Caki2 (cell line): ENCODE data around the gene ATAD3A. TPM values are rescaled to one million over a fixed set of nuclear protein-coding genes. Genes with fewer than 3 reads are reported as not detected.
"Not testable (repeated sequence)": the region's sequence is repeated elsewhere in the genome, so short reads cannot be mapped to it uniquely, and the experiment has no call there.

Experiments
- DNase-seq: peaks from one replicate; pipeline ENCODE4 v3.0.0-alpha.2; 2015; ENCODE audit warnings: low read depth
- in situ Hi-C: cut with HindIII; loops from 2 replicates; pipeline ENCODE4 v1.10.0; 2016; ENCODE audit warnings: low sequenced_read_pairs, low pct_unique_long_range_greater_than_20kb, mixed read lengths
- total RNA-seq: library from RNA; depleted of rRNA; stranded (reverse); fragments of >200 nt; shearing (Covaris generic); gene quantifications from 2 replicates; pipeline ENCODE4 v1.2.3, GENCODE V29; 2014; ENCODE audit warnings: low replicate concordance

The ATAD3A gene
- total RNA-seq, 1 experiment from 2014 or later, result 82.4 TPM

- in situ Hi-C loops, result no loop called here
Observed at GRCh38 chr1:1545946-1546737, 34.2 kb downstream of the ATAD3A start.

DNA sequence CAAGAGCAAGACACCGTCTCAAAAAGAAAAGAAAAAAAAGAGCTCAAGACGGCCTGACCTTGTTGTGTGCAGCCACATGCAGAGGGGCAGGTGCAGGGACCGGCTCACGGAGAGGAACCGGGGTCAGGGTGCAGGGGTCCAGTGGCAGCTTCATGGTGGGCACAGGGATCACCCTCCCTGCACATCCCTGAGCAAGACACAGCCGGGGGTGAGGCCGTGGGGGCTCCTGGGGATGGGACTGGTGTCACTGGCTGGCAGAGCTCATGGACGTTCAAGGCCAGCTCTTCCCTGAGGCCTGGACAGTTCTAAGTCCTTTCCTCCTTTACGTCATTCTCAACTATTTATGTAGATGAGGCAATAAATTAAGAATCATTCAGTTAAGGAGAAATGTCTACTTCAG, 35.0 kb downstream of the ATAD3A start:
- in situ Hi-C loops, result no loop called here
- no peak for DNase-seq

More at GRCh38 chr1:1545946-1546737, 34.2 kb downstream of the ATAD3A start:
- DNase-seq, result no peak

GRCh38 chr1:1547476-1547875, 35.5 kb downstream of the ATAD3A start:
- DNase-seq, result no peak
- in situ Hi-C loops, result no loop called here

DNA sequence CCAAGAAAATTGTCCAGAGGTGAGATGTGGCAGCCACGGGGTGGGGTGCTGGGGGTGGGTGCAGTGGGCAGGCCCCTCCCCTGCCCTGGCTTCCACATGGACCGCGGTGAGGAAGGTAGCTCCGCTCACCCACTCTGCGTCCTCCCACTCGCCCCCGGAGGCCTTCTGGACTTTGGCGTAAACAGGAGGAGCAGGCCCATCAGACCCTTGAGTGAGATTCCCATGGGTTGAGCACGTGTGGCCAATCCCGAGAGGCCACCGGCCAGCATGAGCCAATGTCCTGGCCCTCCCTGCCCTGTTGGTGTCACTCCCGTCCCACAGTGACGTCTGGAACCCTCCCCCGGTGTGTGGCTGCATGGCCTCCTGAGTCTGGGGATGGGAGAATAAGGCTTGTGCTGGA, 36.6 kb downstream of the ATAD3A start:
- DNase-seq, result no peak
- in situ Hi-C loops, result no loop called here

GRCh38 chr1:1550087-1550486, 38.1 kb downstream of the ATAD3A start:
- in situ Hi-C loops, result no loop called here
- no peak for DNase-seq

DNA sequence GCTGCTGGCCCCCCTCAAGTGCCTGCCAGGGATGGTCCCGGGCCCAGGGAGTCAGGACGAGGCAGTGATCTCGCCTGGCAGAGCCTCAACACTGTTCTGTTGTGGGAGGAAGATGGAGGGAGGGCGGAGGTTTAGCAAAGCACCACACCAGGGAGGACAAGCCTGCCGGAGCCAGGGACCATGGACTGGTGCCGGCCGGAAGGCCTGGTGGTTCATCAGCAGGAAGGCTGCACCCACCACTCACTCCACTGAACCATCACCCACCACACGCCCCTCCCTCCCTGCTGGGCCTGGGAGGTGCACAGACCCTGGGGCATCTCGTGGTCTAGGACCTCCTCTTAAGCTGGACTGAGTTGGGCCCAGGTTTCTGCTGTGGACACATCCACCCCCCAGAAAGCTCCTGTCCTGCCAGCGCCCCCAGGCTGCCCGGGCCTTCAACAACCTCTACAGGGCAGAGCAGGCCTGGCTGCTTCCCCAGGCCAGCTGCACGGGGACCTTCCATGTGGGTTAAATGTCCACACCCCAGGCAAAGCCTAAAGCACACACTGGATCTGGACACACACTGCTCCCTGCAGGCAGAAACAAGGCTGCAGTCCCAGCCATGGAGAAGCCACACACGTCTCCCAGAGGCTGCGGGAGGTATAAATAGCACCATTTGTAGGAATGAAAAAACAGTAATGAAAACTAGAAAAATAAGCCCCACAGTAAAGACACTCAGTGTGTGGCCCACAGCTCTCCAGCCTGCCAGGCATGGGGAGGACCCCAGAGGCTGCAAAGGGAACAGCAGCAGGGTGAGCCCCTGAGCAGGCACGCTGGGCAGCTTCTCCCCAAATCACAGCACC, 38.9 kb downstream of the ATAD3A start:
- no peak for DNase-seq
- in situ Hi-C loops, result no loop called here

DNA sequence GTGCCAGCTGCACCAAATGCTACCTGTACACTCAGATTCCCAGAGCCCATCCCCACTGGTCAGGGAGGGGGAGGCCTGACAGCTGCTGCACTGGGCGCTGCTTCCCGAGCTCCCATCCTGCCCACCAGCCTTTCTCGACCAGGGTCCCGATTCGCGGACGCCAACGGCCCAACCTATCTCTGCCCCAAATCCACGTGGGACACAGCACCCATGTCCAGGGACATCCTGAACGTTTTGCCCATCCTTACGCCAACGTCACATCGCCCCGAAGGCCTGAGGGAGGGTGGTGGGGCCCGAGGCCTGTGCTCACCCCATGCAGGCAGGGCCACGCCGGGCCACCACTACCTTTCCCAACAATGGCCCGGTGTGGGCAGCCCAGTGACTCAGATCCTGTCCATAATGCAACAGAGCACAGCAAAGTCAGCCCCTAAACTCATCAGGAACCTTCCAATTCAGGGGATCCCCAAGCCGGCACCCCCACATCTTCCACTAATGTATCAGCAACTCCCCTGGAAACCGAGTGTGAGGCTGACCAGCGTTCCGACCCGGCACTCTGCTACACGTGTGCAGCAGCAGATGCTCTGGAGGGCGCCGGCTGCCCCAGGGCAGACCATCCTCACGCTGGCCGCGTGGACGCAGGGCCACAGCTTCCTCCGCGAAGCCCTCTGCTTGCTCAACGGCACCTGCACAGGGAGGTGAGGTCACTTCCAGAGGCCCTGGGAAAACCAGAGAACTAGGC, 39.7 kb downstream of the ATAD3A start:
- DNase-seq, result no peak
- in situ Hi-C loops, result no loop called here

GRCh38 chr1:1552263-1552639, 40.3 kb downstream of the ATAD3A start:
- no peak for DNase-seq
- in situ Hi-C loops, result no loop called here

GRCh38 chr1:1553821-1554494, 42.0 kb downstream of the ATAD3A start:
- in situ Hi-C loops, result no loop called here

GRCh38 chr1:1554550-1554925, 42.6 kb downstream of the ATAD3A start:
- in situ Hi-C loops, result no loop called here
- no peak for DNase-seq

More at GRCh38 chr1:1553821-1554494, 42.0 kb downstream of the ATAD3A start:
- no peak for DNase-seq

GRCh38 chr1:1554926-1555915, 43.3 kb downstream of the ATAD3A start:
- in situ Hi-C loops, result no loop called here

DNA sequence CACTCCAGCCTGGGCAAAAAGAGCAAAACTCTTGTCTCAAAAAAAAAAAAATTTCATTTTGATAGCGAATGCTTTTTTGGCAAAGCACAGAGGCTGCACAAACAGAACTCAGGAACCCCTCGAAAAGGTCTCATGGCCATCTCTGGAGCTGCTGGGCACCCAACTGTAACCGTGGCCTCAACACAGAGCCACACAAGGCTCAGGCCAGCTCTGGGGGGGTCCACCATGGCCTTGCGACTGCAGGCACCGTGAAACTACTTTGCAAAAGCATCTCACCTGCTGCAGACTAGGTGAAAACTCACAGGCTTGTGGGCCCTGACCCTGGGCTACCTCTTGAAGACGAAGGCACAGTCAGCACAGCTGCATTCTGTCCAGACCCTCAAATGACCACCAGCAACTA, 44.5 kb downstream of the ATAD3A start:
- no peak for DNase-seq
- in situ Hi-C loops, result no loop called here

More at GRCh38 chr1:1554926-1555915, 43.3 kb downstream of the ATAD3A start:
- peak; percentile 83 for DNase-seq

GRCh38 chr1:1556961-1557360, 45.0 kb downstream of the ATAD3A start:
- in situ Hi-C loops, DNase-seq: not testable (repeated sequence)

- DNase-seq, in situ Hi-C loops: not testable (repeated sequence)
Observed at GRCh38 chr1:1557688-1558087, 45.7 kb downstream of the ATAD3A start.

DNA sequence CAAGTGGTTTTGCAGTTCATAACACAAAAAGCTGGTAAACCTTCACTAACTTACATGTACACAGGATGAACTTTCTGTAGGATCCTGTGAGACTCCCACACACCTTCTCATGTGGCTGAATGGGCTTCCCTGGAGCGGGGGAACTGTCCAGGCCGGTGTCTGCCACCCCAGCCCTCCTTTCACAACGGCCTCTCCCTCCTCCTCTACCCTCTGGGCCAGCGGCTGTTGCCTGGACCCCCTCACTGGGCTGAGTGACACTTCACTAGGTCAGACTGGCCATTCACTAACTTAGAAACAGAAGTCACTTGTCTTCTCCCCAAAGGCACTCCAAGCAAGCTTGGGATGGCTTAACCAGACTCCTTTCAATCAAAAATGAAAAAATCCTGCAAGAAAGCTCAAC, 46.6 kb downstream of the ATAD3A start:
- no peak for DNase-seq
- in situ Hi-C loops, result no loop called here

- in situ Hi-C loops, result no loop called here
- no peak for DNase-seq
Observed at GRCh38 chr1:1559066-1559465, 47.1 kb downstream of the ATAD3A start.

DNA sequence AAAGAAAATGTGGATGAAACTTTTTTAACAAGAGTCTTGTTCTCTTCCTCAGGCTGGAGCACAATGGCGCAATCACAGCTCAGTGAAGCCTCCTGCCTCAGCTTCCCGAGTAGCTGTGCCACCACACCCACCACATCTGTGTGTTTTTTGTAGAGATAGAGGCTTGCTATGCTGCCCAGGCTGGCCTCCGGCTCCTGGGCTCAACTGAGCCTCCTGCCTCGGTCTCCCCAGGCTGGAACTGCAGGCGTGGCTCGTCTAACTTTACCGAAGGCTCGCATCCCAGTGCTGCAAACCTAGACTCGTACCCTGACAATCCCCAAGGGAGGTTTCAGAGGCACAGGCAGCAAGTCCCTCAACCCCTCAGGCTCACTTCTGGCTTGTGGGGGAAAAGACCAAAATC, 48.2 kb downstream of the ATAD3A start:
- no peak for DNase-seq
- in situ Hi-C loops, result no loop called here
